Esophagus squamous epithelium (tissue), 5 donors: ENCODE results near the gene DPP3. TPM values are rescaled to one million over a fixed set of nuclear protein-coding genes. Genes with fewer than 3 reads are reported as not detected.

Source experiments
- DNase-seq: peaks from one replicate; lab custom pipeline; 2025; lab: John Stamatoyannopoulos, UW
- H3K27ac ChIP-seq, 4 donors: fragments of 200-600 bp; sonication (generic); one replicate each; pipeline ENCODE4 v1.5.1; 2016 to 2019; ENCODE audit warnings: mild to moderate bottlenecking in 1 of 4
- H3K27me3 ChIP-seq, 4 donors: fragments of 200-600 bp; sonication (generic); 1 replicate in 3 of 4; 2 replicates in 1 of 4; pipeline versions ENCODE4 v1.5.1 to v1.6.0; 2017 to 2021; ENCODE audit warnings: antibody characterized with exemption in 1 of 4
- H3K36me3 ChIP-seq, 3 donors: fragments of 200-600 bp; sonication (generic); one replicate each; pipeline ENCODE4 v1.5.1; 2016 to 2019
- H3K4me1 ChIP-seq, 3 donors: fragments of 200-600 bp; sonication (generic); one replicate each; pipeline ENCODE4 v1.5.1; 2017 to 2019
- H3K4me3 ChIP-seq, 4 donors: fragments of 200-600 bp; sonication (generic); 1 replicate in 3 of 4; 2 replicates in 1 of 4; pipeline ENCODE4 v1.5.1; 2016 to 2019; ENCODE audit warnings: mild to moderate bottlenecking in 2 of 4, moderate library complexity in 1 of 4
- H3K9me3 ChIP-seq, 3 donors: fragments of 200-600 bp; sonication (generic); one replicate each; pipeline ENCODE4 v1.5.1; 2016 to 2019
- POLR2A ChIP-seq, 4 donors: fragments of 450-650 bp; IDR thresholded peaks; one replicate each; pipeline ENCODE4 v1.6.1; 2017; ENCODE audit warnings: antibody characterized with exemption in 4 of 4, mild to moderate bottlenecking in 4 of 4, moderate library complexity in 3 of 4
- WGBS, 2 donors: methylation state at CpG; one replicate each; pipeline ENCODE4 v1.1.5; 2018; 5-methylcytosine and 5-hydroxymethylcytosine counted together
- intact Hi-C: fragments of 100-400 bp; cut with DNase I; formaldehyde crosslinking; loops from one replicate; pipeline ENCODE4 v1.15.0; 2022
- total RNA-seq, 4 donors: library from RNA; depleted of rRNA; stranded (reverse); fragments of >200 nt; gene quantifications; one replicate each; pipeline ENCODE4 v1.1.0, GENCODE V29; 2016
- TF ChIP-seq, protein P1 (sequence below), 6 experiments: fragments of 450-650 bp in 4 of 6; fragments of 200-600 bp in 2 of 6; sonication (generic) in 2 of 6; IDR thresholded peaks; one replicate each; pipeline ENCODE4 v1.5.1; 2016 to 2019; ENCODE audit warnings: antibody characterized with exemption in 6 of 6, mild to moderate bottlenecking in 4 of 6, moderate library complexity in 4 of 6
- donor health status: DM: yes; HTN: yes; CAD: no.

The DPP3 gene
- total RNA-seq, 4 donors from 2014 or later: 24.6 to 49.2 (median 43.5) TPM

DNA sequence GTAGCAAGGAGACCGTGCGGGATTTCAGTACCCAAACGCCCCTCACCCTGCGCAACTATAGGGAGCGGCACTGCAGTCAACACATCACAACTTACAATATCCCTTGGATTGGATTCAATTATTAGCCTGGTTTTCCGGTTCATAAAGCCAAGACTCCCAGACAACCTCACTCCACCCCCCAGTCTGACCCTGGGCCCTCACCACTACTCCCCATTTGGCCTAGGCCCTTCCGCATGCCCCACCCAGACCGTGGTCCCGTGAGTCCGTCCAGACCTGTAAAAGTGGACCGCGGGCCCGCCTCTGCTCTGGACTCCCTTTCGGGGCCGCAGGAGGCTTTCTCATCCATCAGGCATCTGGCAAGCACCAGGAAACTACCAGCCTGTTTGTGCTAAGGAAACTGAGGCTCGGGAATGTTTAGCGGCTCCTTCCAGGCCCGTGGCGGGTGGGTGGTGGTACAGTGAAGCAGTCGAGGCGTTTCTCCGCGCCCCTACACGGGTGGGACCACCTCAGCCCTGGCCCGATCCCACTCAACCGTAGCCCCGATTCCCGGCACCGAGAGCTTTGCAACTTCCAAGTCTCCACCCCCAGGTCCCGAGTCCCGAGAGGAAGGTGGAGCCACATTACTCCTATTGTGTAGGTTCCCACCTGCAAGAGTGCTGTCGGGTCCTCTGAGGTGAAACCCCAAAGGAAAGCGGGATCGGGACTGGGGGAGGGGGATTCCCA, 679 bp upstream of the DPP3 start:
- intact Hi-C loops: no loop called here
- peaks cover 0 to 56% (median 0%) of the 10 kb centered on the region in 3 donors for H3K36me3 ChIP-seq
- WGBS, 2 donors: 0 to 9% methylated on average over 8 to 15 of the region's 34 CpGs

GRCh38 chr11:66484806-66485380, 4.7 kb downstream of the DPP3 start:
- 53 to 59% methylated on average over 4 to 7 of the region's 7 CpGs for WGBS, 2 donors
- intact Hi-C loops: no loop called here
- Histone ChIP-seq H3K27ac (no peak overlapping the region), H3K9me3 (no peaks in the 10 kb centered on the region), H3K36me3 (peaks cover 0 to 80% (median 6%) of the 10 kb centered on the region in 3 donors), H3K4me1 (peaks cover 4 to 10% (median 7%) of the 10 kb centered on the region in 3 donors), H3K4me3 (no peak overlapping the region), H3K27me3 (no peaks in the 10 kb centered on the region)
- no peak for DNase-seq
- TF ChIP-seq, protein P1, sequence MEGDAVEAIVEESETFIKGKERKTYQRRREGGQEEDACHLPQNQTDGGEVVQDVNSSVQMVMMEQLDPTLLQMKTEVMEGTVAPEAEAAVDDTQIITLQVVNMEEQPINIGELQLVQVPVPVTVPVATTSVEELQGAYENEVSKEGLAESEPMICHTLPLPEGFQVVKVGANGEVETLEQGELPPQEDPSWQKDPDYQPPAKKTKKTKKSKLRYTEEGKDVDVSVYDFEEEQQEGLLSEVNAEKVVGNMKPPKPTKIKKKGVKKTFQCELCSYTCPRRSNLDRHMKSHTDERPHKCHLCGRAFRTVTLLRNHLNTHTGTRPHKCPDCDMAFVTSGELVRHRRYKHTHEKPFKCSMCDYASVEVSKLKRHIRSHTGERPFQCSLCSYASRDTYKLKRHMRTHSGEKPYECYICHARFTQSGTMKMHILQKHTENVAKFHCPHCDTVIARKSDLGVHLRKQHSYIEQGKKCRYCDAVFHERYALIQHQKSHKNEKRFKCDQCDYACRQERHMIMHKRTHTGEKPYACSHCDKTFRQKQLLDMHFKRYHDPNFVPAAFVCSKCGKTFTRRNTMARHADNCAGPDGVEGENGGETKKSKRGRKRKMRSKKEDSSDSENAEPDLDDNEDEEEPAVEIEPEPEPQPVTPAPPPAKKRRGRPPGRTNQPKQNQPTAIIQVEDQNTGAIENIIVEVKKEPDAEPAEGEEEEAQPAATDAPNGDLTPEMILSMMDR (IDR thresholded peaks at IDR 0.05): no peak

More for the DNA sequence above, 679 bp upstream of the DPP3 start:
- TF ChIP-seq, protein P1 (IDR thresholded peaks at IDR 0.05): no peak
- no peak for TF ChIP-seq POLR2A (IDR thresholded peaks at IDR 0.05)
- Histone ChIP-seq H3K4me1 (peaks cover 12 to 35% (median 17%) of the 10 kb centered on the region in 3 donors), H3K4me3 (peak overlapping the region; percentile 69 to 89 (median 76)), H3K27ac (peak overlapping the region; percentile 91 to 98 (median 92)), H3K9me3 (no peaks in the 10 kb centered on the region), H3K27me3 (no peaks in the 10 kb centered on the region)
- no peak for DNase-seq

DNA sequence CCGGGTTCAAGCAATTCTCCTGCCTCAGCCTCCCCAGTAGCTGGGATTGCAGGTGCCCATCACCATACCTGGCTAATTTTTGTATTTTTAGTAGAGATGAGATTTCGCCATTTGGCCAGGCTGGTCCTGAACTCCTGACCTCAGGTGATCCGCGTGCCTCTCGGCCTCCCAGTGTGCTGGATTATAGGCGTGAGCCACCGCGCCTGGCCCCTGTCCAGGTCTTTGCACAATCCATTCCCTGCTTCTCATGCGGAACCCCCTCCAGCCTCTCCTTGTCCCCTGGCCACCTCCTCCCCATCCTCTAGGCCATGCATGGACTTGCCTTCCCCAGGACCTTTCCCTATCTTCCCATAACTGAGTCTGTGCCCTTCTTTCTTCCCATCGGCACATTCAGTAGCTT, 8.7 kb downstream of the DPP3 start:
- Histone ChIP-seq H3K4me1 (no peaks in the 10 kb centered on the region), H3K36me3 (peaks cover 9 to 99% (median 15%) of the 10 kb centered on the region in 3 donors), H3K4me3 (no peak overlapping the region), H3K9me3 (no peaks in the 10 kb centered on the region), H3K27me3 (no peaks in the 10 kb centered on the region), H3K27ac (no peak overlapping the region)
- intact Hi-C loops: no loop called here
- DNase-seq: no peak
- 69 to 78% methylated on average over 9 to 10 of the region's 10 CpGs for WGBS, 2 donors
- TF ChIP-seq POLR2A (IDR thresholded peaks at IDR 0.05): no peak
- TF ChIP-seq, protein P1 (IDR thresholded peaks at IDR 0.05): no peak

DNA sequence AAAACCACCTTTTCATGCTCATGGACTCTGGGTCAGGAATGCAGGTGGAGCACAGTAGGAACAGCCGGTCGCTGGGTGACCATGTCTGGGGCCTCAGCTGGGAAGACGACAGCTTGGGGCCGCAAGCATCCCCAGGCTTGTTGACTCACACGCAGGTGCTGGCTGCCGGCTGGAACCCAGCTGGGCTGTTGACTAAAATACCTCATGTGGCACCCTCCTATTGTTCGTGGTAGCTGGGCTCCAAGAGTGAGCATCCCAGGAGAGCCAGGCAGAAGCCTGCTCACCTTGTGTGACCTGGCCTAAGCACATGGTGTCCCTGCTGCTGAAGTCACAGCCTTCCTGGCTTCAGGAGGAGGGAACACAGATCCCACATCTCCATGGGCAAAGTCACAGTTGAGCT, 9.4 kb downstream of the DPP3 start:
- TF ChIP-seq, protein P1 (IDR thresholded peaks at IDR 0.05): no peak
- no peak for TF ChIP-seq POLR2A (IDR thresholded peaks at IDR 0.05)
- intact Hi-C loops: no loop called here
- H3K36me3 ChIP-seq: peaks cover 12 to 98% (median 15%) of the 10 kb centered on the region in 3 donors
- H3K27ac ChIP-seq: no peak overlapping the region
- H3K4me1 ChIP-seq: no peaks in the 10 kb centered on the region
- H3K4me3 ChIP-seq: no peak overlapping the region
- DNase-seq: no peak
- WGBS, 2 donors: 100% methylated on average over 4 of the region's 7 CpGs; no CpG with 5 or more reads in 1 of the 2 donors
- H3K9me3 ChIP-seq: no peaks in the 10 kb centered on the region
- H3K27me3 ChIP-seq: no peaks in the 10 kb centered on the region

- no peaks in the 10 kb centered on the region for H3K4me1 ChIP-seq
- no peak for DNase-seq
- peaks cover 15 to 98% (median 21%) of the 10 kb centered on the region in 3 donors for H3K36me3 ChIP-seq
- no peak overlapping the region for H3K27ac ChIP-seq
- 57 to 73% methylated on average over 7 to 13 of the region's 20 CpGs for WGBS, 2 donors
- TF ChIP-seq POLR2A (IDR thresholded peaks at IDR 0.05): no peak
- TF ChIP-seq, protein P1 (IDR thresholded peaks at IDR 0.05): peak in 1 of 6 experiments; percentile 20
- no peaks in the 10 kb centered on the region for H3K27me3 ChIP-seq
- intact Hi-C loops: no loop called here
- H3K4me3 ChIP-seq: no peak overlapping the region
- no peaks in the 10 kb centered on the region for H3K9me3 ChIP-seq
Measured at GRCh38 chr11:66491315-66491935, 11.2 kb downstream of the DPP3 start.
